GM18951 (cell line): Measurements from ENCODE around the gene RPLP2.

Experiments used
- POLR2A ChIP-seq: IDR thresholded peaks from 4 replicates; pipeline ENCODE4 v1.6.1; 2011; ENCODE audit warnings: mild to moderate bottlenecking; ENCODE audit not compliant: insufficient read length, insufficient read depth; ENCODE audit errors: extremely low read depth
- in situ Hi-C: fragments of 300-500 bp; cut with MboI; formaldehyde crosslinking; loops from one replicate; pipeline ENCODE4 v1.12.0; 2022; ENCODE audit warnings: low sequenced_read_pairs, mixed read lengths, inconsistent platforms; ENCODE audit not compliant: unreplicated experiment

The RPLP2 gene

DNA sequence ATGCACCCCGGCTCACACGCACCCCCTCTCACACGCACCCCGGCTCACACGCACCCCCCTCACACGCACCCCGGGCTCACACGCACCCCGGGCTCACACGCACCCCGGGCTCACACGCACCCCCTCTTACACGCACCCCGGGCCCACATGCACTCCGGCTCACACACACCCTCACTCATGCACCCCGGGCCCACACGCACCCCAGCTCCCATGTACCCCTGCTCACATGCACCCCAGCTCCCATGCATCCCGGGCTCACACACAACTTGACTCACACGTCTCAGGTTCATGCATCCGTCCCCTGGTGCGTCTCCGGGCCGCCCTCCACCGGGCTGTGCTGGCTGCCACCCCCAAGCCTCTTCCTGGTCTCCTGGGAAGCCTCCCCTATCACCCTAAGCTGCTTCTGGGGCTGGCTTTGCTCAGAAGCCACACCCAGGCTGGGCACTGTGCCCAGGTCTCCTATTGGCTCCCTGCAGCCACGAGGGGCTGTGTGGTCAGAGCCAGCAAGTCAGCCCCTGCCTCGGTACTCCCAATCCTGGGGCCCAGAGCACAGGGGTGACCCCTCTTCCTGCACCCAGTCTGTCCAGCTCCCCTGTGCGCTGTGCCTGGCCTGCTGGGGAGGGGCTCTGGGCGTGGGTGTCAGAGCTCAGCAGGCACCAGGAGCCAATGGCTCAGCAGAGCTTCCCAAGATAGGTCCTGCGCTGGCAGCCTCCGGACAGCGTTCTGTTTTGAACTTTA lies 49.8 kb downstream of the RPLP2 start:
- in situ Hi-C loops, result no loop called here
- TF ChIP-seq POLR2A, result no peak

DNA sequence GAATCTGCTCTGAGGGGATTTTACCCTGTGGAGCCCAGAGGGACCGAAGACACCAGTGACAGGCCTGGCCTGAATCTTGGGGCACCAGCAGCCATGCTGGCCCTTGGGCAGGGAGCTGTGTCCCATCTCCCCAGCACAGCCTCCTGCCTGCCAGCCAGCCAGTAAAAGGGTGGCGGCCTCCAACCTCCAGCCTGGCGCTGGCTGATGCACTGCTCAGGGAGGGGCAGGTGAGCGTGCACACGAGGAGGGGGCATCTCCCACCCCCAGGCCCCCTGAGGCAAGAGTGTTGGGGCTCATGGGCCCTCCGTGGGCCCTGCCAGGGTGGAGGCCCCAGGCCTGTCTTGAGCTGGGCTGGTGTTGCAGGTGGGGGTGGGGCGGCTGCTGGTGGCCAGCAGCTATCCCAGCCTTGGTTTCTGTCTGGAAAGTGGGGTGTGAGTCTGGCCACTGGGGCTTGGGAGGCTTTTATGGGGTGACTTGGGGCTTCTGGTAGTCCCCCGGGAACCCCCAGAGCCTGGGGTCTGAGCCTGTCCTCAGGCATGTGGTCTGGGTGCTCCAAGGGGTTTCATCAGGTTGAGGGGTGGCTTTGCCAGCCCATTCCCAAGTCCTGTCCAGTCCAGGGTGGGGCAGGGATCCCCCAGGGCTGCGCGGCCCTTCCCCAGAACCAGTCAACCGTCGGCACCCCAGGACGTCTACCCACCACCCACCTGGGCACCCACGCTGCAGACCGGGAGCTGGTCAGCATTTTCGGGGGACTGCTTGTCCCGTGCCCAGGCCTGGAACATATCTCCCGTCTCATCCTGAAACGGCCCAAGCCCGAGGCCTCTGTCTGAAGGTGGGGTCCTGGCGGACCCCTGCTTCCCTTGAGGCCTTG lies 50.7 kb downstream of the RPLP2 start:
- in situ Hi-C loops, result no loop called here
- TF ChIP-seq POLR2A, result no peak

DNA sequence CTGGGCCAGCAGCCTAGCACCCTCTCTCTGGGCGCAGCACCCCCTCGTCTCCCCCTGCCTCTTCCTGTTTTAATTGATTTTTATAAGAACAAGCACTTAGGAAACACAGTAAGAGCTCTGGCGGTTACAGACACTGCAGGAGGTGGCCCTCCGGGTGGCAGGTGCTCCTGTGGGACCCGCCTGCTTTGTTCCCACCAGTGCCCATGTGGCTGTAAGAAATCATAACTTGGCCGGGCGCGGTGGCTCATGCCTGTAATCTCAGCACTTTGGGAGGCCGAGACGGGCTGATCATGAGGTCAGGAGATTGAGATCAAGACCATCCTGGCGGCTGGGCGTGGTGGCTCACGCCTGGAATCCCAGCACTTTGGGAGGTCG lies 51.3 kb downstream of the RPLP2 start:
- TF ChIP-seq POLR2A, result no peak
- in situ Hi-C loops, result no loop called here

DNA sequence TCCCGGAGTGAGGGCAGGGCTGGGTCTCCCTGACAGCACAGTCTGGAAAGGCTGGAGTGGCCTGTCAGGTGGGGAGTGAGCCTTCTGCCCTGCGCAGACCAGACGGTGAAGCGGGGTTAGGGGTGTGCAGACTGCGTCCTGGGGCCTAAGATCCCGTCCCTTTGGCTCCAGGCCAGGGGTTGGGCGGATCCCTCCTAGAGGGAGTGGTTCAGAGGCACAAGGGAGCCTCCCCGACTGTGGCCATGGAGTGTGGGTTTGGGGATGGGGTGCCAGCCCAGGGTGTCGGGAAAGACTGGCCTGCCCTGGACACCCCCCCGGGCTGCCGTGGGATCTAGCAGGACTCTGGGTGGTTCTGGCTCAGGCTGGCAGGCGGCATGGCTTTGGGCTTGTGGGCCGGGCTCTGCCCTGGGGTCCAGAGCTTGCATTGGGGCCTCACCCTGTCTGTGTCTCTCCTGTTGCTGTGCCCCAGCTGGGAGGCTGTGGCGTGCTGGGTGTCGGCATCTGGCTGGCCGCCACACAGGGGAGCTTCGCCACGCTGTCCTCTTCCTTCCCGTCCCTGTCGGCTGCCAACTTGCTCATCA lies 52.4 kb downstream of the RPLP2 start:
- TF ChIP-seq POLR2A, result no peak
- in situ Hi-C loops, result no loop called here
